Right atrium auricular region (tissue), 2 donors: ENCODE data around the gene C17orf50. TPM values are rescaled to one million over a fixed set of nuclear protein-coding genes. Genes with fewer than 3 reads are reported as not detected.

Experiments
- DNase-seq: peaks from one replicate; pipeline ENCODE4 v3.0.0-alpha.2; 2019; ENCODE audit warnings: low spot score
- H3K27ac ChIP-seq, 2 donors: fragments of 200-600 bp; sonication (generic); 1 replicate in 1 of 2; 2 replicates in 1 of 2; pipeline ENCODE4 v1.5.1; 2016 to 2019
- H3K27me3 ChIP-seq, 2 donors: fragments of 200-600 bp; sonication (generic); one replicate each; pipeline versions ENCODE4 v1.5.1 to v1.6.0; 2017 to 2019
- H3K36me3 ChIP-seq: fragments of 200-600 bp; sonication (generic); one replicate; pipeline ENCODE4 v1.5.1; 2016
- H3K4me1 ChIP-seq, 2 donors: fragments of 200-600 bp; sonication (generic); one replicate each; pipeline versions ENCODE4 v1.5.1 to v1.6.0; 2017 to 2019
- H3K4me3 ChIP-seq, 2 donors: fragments of 200-600 bp; sonication (generic); 1 replicate in 1 of 2; 2 replicates in 1 of 2; pipeline ENCODE4 v1.5.1; 2017 to 2019; ENCODE audit warnings: mild to moderate bottlenecking in 1 of 2, moderate library complexity in 1 of 2
- H3K9me3 ChIP-seq, 2 donors: fragments of 200-600 bp; sonication (generic); one replicate each; pipeline ENCODE4 v1.5.1; 2019
- CTCF ChIP-seq, 2 donors: fragments of 200-600 bp; sonication (generic); IDR thresholded peaks; one replicate each; pipeline ENCODE4 v1.5.1; 2019; ENCODE audit warnings: antibody characterized with exemption in 2 of 2
- total RNA-seq, 2 donors: library from RNA; depleted of rRNA; stranded (reverse); fragments of >200 nt; gene quantifications; one replicate each; pipeline ENCODE4 v1.1.0, GENCODE V29; 2016

Gene C17orf50
- total RNA-seq, 2 donors from 2014 or later = not detected

- H3K4me3 ChIP-seq = no peak overlapping the region
- no peak for DNase-seq
- no peak for TF ChIP-seq CTCF (IDR thresholded peaks at IDR 0.05)
- no peak overlapping the region for H3K27ac ChIP-seq
- H3K4me1 ChIP-seq = peaks cover 0 to 26% of the 10 kb centered on the region in 2 donors
- no peaks in the 10 kb centered on the region for H3K9me3 ChIP-seq
- no peaks in the 10 kb centered on the region for H3K36me3 ChIP-seq
- H3K27me3 ChIP-seq = no peaks in the 10 kb centered on the region
Observed at GRCh38 chr17:35745246-35745645, 15.4 kb upstream of the C17orf50 start.

- H3K4me1 ChIP-seq = peaks cover 0 to 27% of the 10 kb centered on the region in 2 donors
- no peak overlapping the region for H3K27ac ChIP-seq
- H3K27me3 ChIP-seq = no peaks in the 10 kb centered on the region
- no peak for TF ChIP-seq CTCF (IDR thresholded peaks at IDR 0.05)
- H3K4me3 ChIP-seq = no peak overlapping the region
- no peak for DNase-seq
- no peaks in the 10 kb centered on the region for H3K36me3 ChIP-seq
- H3K9me3 ChIP-seq = no peaks in the 10 kb centered on the region
Observed at GRCh38 chr17:35745749-35746320, 14.9 kb upstream of the C17orf50 start.

- no peak overlapping the region for H3K27ac ChIP-seq
- peak; percentile 84 to 93 for TF ChIP-seq CTCF (IDR thresholded peaks at IDR 0.05)
- no peaks in the 10 kb centered on the region for H3K9me3 ChIP-seq
- peaks cover 0 to 21% of the 10 kb centered on the region in 2 donors for H3K4me1 ChIP-seq
- no peaks in the 10 kb centered on the region for H3K27me3 ChIP-seq
- H3K4me3 ChIP-seq = no peak overlapping the region
- DNase-seq = peak; percentile 83
- no peaks in the 10 kb centered on the region for H3K36me3 ChIP-seq
Observed at GRCh38 chr17:35747540-35748017, 13.1 kb upstream of the C17orf50 start.

GRCh38 chr17:35748341-35748841 lies 12.3 kb upstream of the C17orf50 start:
- peaks cover 0 to 29% of the 10 kb centered on the region in 2 donors for H3K4me1 ChIP-seq
- no peak overlapping the region for H3K27ac ChIP-seq
- H3K36me3 ChIP-seq = no peaks in the 10 kb centered on the region
- H3K4me3 ChIP-seq = no peak overlapping the region
- no peak for DNase-seq
- no peak for TF ChIP-seq CTCF (IDR thresholded peaks at IDR 0.05)
- no peaks in the 10 kb centered on the region for H3K27me3 ChIP-seq
- no peaks in the 10 kb centered on the region for H3K9me3 ChIP-seq

GRCh38 chr17:35748979-35749378 lies 11.7 kb upstream of the C17orf50 start:
- no peak for DNase-seq
- Histone ChIP-seq H3K9me3 (no peaks in the 10 kb centered on the region), H3K4me3 (no peak overlapping the region), H3K27me3 (no peaks in the 10 kb centered on the region), H3K27ac (no peak overlapping the region), H3K4me1 (peaks cover 0 to 29% of the 10 kb centered on the region in 2 donors), H3K36me3 (no peaks in the 10 kb centered on the region)
- TF ChIP-seq CTCF (IDR thresholded peaks at IDR 0.05) = no peak
